Stimulated activated memory B cell treated with anti-CD40 and anti-IgM and Interleukin-4, amounts not matched to agents 10 μg/mL and 1 μg/mL and 100 μg/mL, for 72 hours (primary cell): ENCODE results near the gene NCOA7.

Source experiments
- ATAC-seq: fragments of 150-1000 bp; cut with Tn5 transposase; 2 replicates; pipeline ENCODE4 v1.10.0; 2021
- H3K27ac Mint-ChIP-seq: one replicate; pipeline ENCODE4 v1.8.0; 2022; ENCODE audit warnings: mild to moderate bottlenecking, mixed read lengths
- H3K27me3 Mint-ChIP-seq: one replicate; pipeline ENCODE4 v1.8.0; 2022; ENCODE audit warnings: mixed read lengths
- H3K36me3 Mint-ChIP-seq: one replicate; pipeline ENCODE4 v1.8.0; 2022; ENCODE audit warnings: mixed read lengths
- H3K4me1 Mint-ChIP-seq: one replicate; pipeline ENCODE4 v1.8.0; 2022; ENCODE audit warnings: mixed read lengths
- H3K4me3 Mint-ChIP-seq: one replicate; pipeline ENCODE4 v1.8.0; 2022; ENCODE audit warnings: mild to moderate bottlenecking, moderate library complexity, mixed read lengths
- H3K9me3 Mint-ChIP-seq: one replicate; pipeline ENCODE4 v1.8.0; 2022; ENCODE audit warnings: mixed read lengths

Gene NCOA7

DNA sequence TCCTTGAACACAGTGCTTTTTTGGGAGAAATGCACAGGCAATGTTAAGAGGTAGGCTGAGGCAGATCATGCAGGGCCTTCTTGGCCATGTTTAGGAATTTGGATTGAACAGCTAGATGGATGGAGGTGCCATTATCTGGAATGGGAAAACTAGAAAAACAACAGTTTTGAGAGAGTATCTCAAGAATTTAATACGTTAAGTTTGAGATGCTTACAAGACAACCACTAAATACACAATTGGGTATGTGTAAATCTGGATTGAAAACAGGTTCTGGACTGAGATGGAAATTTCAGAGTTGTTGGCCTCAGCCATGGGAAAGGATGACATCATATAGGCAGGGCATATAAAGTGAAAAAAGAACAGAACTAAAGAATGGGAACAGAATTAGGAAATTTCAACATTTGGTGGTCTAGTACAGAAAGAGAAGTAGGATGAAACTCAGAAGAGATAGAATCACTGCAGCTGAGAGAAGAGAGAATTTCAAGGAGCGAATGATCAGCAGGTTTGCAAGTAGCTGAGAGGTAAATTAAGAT is 37.1 kb downstream of the NCOA7 start:
- no peak overlapping the region for H3K4me3 Mint-ChIP-seq
- no peak for ATAC-seq
- H3K9me3 Mint-ChIP-seq, result no peaks in the 10 kb centered on the region
- no peak overlapping the region for H3K27ac Mint-ChIP-seq
- H3K4me1 Mint-ChIP-seq, result peaks cover 27% of the 10 kb centered on the region
- H3K36me3 Mint-ChIP-seq, result peaks cover 25% of the 10 kb centered on the region
- no peaks in the 10 kb centered on the region for H3K27me3 Mint-ChIP-seq

DNA sequence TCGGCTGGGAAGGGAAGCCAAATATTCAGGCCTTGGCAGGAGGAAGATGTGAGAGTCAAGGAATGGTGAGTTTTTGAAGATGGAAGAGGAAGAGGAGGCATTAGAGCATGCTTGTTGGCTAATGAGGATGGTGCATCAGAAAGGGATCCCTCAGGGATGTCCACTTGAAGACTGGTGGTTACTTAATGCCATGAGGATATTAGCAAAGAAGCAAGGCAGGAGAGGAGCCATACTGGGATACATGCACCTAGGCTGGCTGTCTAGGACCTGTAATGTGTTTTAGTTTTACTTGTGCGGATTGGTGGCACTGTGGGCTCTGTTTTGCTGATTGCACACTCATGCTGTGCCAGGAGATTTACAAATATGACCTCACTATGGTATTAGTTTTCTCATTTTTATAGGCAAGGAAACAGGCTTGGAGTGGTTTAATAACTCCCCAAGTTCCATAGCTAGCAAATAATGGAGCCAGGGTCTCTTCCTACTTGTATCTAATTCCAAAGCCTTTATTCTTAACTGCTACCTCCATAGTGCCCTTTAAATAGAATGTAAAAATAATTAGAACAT is 37.8 kb downstream of the NCOA7 start:
- no peaks in the 10 kb centered on the region for H3K27me3 Mint-ChIP-seq
- no peak for ATAC-seq
- H3K27ac Mint-ChIP-seq, result no peak overlapping the region
- no peak overlapping the region for H3K4me3 Mint-ChIP-seq
- peaks cover 34% of the 10 kb centered on the region for H3K4me1 Mint-ChIP-seq
- H3K9me3 Mint-ChIP-seq, result no peaks in the 10 kb centered on the region
- peaks cover 25% of the 10 kb centered on the region for H3K36me3 Mint-ChIP-seq

DNA sequence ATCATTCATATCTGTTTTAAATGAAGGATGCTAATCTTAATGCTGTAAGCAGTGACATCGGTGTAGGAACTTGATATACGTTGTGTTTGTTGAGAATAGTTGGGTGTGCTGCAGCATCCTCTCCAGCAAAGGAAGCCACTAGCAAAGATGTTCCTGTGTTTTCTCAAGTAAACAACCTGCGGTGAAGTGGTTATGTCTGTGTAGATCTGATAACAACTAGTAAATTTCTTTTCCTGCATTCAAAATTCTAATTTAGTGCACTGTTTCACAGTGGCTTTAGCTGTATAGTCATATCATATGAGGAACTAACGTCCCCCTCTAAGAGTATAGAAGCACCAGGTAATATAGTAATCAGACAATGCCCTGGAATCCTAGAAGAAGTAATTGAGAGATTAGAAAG is 38.7 kb downstream of the NCOA7 start:
- Mint-ChIP-seq H3K4me1 (peaks cover 39% of the 10 kb centered on the region), H3K27ac (no peak overlapping the region), H3K27me3 (no peaks in the 10 kb centered on the region), H3K4me3 (no peak overlapping the region), H3K9me3 (no peaks in the 10 kb centered on the region), H3K36me3 (peaks cover 25% of the 10 kb centered on the region)
- peak; percentile 45 for ATAC-seq

DNA sequence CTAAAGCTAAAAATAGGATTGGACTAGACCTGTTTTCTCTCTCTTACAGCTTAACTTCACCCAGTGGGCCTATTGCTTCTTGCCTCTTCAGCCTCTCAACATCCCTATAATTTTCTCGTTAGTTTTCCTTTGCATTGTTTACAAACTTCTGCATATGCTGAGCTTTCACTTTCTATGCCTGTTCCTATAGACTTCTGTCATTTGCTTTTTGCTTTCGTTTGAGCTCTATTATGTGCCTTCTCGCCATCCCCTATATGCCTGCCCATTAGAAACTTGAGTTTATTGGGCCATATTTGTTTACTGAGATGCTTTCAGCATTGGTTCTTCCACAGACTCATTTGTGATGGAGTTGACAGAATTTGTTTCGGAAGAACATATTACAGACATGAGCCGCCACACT is 40.9 kb downstream of the NCOA7 start:
- no peak for ATAC-seq
- Mint-ChIP-seq H3K9me3 (no peaks in the 10 kb centered on the region), H3K27ac (no peak overlapping the region), H3K27me3 (no peaks in the 10 kb centered on the region), H3K4me3 (no peak overlapping the region), H3K4me1 (peaks cover 43% of the 10 kb centered on the region), H3K36me3 (peaks cover 22% of the 10 kb centered on the region)

DNA sequence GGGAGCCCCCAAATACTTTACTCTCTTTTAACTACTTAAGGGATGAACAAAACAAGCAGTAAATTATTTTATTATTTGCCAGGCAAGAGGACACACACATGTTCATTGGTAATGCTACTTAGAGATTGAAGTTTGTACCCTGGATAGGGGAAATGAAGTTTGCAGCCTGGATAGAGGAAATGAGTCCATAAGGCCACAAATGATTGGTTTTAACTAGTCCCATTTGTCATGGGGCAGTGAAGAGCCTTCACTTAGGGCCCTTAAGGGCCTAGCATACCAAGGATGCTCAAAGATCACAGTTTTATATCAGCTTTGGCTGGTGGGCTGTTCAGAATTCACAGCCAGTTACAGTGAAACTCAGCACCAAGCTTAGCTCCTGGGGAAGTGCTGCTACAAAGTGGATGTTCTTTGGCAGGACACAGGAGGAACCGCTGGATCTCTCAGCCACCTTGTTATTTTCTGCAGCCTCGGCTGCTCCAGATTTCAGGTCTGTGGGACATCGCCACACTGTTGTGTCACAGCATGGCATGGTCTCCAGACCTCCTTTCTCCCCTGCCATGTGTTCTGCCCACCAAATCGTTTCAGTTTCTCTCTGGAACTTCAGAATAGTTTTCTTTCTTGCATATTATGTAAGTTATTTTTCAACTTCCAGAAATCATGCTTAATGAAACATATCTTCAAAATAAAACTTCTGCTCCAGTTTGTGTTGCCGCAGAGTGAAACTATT is 41.8 kb downstream of the NCOA7 start:
- Mint-ChIP-seq H3K27ac (no peak overlapping the region), H3K4me3 (no peak overlapping the region), H3K9me3 (no peaks in the 10 kb centered on the region), H3K4me1 (peaks cover 43% of the 10 kb centered on the region), H3K36me3 (peaks cover 19% of the 10 kb centered on the region), H3K27me3 (no peaks in the 10 kb centered on the region)
- no peak for ATAC-seq

DNA sequence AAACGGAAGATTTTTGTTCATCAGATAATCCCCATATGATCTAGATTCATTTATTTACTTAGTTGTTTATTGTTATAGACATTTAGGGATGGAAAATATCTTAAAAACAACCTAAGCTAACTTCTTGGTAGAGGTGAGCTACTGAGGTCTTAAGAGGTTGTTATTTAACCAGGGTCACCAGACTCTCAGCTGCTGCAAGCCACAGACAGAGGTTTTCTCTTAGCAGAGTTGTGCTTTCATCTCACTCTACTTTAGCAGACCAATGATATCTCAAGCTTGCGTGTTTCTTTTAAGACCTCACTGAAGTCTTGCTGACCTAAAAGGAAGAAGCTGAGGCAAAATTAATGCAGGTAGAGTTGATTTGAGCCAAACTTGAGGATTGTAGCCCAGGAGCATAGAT is 43.6 kb downstream of the NCOA7 start:
- H3K27me3 Mint-ChIP-seq, result no peaks in the 10 kb centered on the region
- peaks cover 18% of the 10 kb centered on the region for H3K36me3 Mint-ChIP-seq
- no peak overlapping the region for H3K4me3 Mint-ChIP-seq
- H3K9me3 Mint-ChIP-seq, result no peaks in the 10 kb centered on the region
- H3K4me1 Mint-ChIP-seq, result peaks cover 49% of the 10 kb centered on the region
- no peak for ATAC-seq
- no peak overlapping the region for H3K27ac Mint-ChIP-seq

DNA sequence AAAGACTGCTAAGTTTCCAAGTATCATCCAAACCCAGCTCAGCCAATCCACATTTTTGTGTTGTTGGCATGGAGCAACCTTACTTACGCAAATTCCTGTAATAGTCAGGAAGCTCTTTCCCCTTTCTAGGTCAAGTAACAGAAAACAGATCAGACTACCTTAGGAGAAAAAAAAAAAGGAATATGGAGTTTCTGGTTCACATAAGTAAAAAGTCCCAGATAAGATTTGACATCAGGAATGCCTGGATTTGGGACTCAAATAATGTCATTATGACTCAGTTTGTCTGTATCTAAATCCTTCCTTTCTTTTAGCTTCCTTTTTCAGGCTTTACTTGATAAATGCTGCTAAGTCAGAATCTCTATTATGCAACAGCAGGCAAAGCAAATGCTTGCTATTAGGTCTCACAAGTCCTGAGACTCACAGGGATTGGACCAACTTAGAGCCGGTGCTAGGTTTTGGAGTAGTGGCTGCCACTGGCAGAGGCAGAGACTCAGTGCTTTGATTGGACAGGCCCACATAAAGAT is 44.5 kb downstream of the NCOA7 start:
- H3K27me3 Mint-ChIP-seq, result no peaks in the 10 kb centered on the region

DNA sequence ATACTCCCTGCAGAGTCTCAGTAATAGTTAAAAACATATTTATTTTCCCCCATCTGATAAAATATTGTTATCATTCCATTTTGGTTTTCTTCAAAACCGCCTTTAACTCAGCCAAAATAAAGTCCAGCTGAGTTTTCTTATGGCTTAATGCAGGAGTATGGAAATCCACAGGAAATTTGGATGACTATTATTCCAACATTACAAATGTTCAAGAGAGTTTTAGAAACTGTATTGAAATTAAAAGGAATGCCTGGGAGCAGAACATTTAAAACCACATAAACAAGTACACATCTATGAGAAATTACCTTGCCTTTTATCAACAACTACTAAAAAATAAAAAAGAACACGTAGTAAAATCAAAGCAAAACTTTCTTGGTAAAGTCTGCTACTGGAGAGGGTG is 45.7 kb downstream of the NCOA7 start:
- no peak overlapping the region for H3K27ac Mint-ChIP-seq
- no peaks in the 10 kb centered on the region for H3K27me3 Mint-ChIP-seq
- H3K9me3 Mint-ChIP-seq, result no peaks in the 10 kb centered on the region
- H3K4me1 Mint-ChIP-seq, result peaks cover 43% of the 10 kb centered on the region
- no peak for ATAC-seq
- H3K36me3 Mint-ChIP-seq, result peaks cover 16% of the 10 kb centered on the region
- no peak overlapping the region for H3K4me3 Mint-ChIP-seq

More for the DNA sequence above, 44.5 kb downstream of the NCOA7 start:
- no peak overlapping the region for H3K4me3 Mint-ChIP-seq
- no peaks in the 10 kb centered on the region for H3K9me3 Mint-ChIP-seq
- H3K27ac Mint-ChIP-seq, result no peak overlapping the region
- H3K36me3 Mint-ChIP-seq, result peaks cover 18% of the 10 kb centered on the region
- peaks cover 49% of the 10 kb centered on the region for H3K4me1 Mint-ChIP-seq
- no peak for ATAC-seq

DNA sequence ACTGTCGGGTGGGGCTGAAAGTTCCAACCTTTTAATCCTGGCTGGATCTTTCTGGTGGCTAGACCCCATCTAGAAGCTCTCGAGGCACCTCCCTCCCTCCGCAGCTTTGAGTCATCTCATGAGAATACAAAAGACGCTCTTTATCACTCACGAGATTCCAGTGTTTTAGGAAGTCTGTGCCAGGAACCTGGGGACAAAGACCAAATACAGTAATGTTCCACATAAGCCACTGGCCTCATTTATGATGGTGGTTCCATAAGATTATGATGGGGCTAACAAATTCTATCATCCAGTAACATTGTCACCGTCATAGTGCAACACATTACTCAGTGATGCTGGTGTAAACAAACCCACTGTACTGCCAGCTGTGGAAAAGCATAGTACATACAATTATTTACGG is 48.7 kb downstream of the NCOA7 start:
- H3K27me3 Mint-ChIP-seq, result no peaks in the 10 kb centered on the region
- H3K27ac Mint-ChIP-seq, result no peak overlapping the region
- peaks cover 12% of the 10 kb centered on the region for H3K36me3 Mint-ChIP-seq
- H3K4me3 Mint-ChIP-seq, result no peak overlapping the region
- ATAC-seq, result no peak
- no peaks in the 10 kb centered on the region for H3K9me3 Mint-ChIP-seq
- peaks cover 24% of the 10 kb centered on the region for H3K4me1 Mint-ChIP-seq

DNA sequence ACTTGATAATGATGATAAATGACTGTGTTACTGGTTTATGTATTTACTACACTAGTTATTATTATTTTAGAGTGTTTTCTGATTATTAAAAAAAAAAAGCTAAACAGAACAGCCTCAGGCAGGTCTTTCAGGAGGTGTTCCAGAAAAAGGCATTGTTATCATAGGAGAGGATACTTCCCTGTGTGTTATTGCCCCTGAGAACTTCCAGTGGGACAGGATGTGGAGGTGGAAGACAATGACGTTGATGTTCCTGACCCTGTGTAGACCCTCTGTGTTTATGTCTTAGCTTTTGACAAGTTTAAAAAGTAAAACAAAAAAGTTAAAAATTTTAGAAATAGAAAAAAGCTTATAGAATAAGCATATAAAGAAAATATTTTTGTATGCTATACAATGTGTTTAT is 49.1 kb downstream of the NCOA7 start:
- H3K4me3 Mint-ChIP-seq, result no peak overlapping the region
- no peaks in the 10 kb centered on the region for H3K9me3 Mint-ChIP-seq
- no peak for ATAC-seq
- peaks cover 12% of the 10 kb centered on the region for H3K36me3 Mint-ChIP-seq
- H3K27me3 Mint-ChIP-seq, result no peaks in the 10 kb centered on the region
- no peak overlapping the region for H3K27ac Mint-ChIP-seq
- peaks cover 20% of the 10 kb centered on the region for H3K4me1 Mint-ChIP-seq

DNA sequence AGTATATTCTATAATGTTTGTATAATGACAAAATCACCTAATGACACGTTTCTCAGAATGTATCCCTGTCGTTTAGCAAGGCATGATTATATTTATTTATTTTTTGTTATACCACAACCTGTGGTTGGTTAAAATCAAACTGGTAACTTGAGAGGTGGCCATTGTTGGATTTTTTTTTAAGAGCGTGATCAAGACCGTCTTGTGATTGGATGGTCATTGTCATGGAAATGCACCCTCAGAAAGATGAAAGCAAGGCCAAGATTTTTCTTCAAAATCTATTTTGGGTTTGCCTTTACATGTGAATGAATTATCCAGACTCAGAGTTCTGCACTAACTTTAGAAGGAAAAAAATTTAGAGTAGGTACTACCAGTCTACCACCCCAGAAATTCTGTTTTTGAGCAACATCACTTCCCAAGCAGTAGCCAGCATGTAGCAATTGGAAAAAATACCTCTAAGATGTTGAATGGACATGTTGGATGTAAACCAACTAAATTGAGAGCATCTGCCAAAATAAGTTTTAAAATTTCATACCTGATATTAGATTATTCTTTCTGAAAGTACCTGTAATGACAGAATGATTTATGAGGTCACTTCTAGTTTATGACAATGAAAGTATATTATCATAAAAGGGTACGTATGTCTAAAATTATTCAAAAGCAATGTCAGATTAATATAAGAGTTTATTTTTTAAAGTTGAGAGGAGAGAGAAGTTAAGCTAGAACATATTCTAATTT is 50.8 kb downstream of the NCOA7 start:
- no peak for ATAC-seq
- Mint-ChIP-seq H3K27ac (no peak overlapping the region), H3K4me1 (peaks cover 20% of the 10 kb centered on the region), H3K27me3 (no peaks in the 10 kb centered on the region), H3K9me3 (no peaks in the 10 kb centered on the region), H3K4me3 (no peak overlapping the region), H3K36me3 (peaks cover 20% of the 10 kb centered on the region)

DNA sequence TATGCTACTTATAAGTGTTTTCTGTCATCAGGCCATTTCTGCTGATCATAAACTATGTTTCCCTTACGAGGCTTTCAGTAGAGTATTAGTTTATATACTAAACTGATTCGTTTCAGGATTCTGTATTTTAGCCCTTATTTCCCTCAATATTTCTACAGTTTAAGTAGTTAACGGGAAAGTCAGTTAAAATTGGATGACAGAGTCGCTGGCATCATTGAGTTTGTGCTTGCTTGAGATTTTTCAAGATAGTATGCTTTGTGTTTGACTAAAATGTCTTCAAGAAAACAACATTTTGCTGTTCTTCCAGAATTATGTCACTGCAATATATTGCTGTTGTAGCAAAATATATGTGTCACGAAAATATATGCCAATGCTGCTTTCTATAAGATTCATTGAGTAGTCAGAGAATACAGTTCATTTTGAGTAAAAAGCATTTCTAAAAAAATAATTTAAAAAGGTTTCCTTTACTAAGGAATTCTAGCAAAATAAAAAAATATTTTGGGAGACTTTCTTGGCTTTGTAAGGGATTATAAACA is 51.4 kb downstream of the NCOA7 start:
- H3K4me3 Mint-ChIP-seq, result no peak overlapping the region
- no peaks in the 10 kb centered on the region for H3K27me3 Mint-ChIP-seq
- no peaks in the 10 kb centered on the region for H3K9me3 Mint-ChIP-seq
- H3K4me1 Mint-ChIP-seq, result peaks cover 19% of the 10 kb centered on the region
- no peak for ATAC-seq
- peaks cover 19% of the 10 kb centered on the region for H3K36me3 Mint-ChIP-seq
- H3K27ac Mint-ChIP-seq, result no peak overlapping the region

DNA sequence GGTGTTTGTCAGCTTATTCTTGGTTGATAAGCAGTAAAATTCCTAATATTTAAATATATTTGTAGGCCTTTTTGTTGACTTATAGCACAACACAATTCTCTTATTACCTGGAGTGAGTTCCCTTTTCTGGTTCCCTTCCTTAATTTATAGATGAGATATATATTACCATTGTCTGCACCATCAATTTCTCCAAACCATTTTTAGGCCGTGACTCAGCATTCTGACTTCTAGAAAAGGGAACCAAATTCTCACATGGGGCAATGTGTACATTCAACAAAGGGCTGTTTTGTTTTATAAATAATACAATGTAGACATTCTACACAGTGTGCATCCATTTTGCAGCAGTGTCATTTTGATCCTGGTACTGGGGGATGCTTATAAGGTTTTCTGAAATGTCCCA is 52.8 kb downstream of the NCOA7 start:
- Mint-ChIP-seq H3K4me1 (peaks cover 5% of the 10 kb centered on the region), H3K9me3 (no peaks in the 10 kb centered on the region), H3K4me3 (no peak overlapping the region), H3K36me3 (peaks cover 17% of the 10 kb centered on the region), H3K27me3 (no peaks in the 10 kb centered on the region), H3K27ac (no peak overlapping the region)
- no peak for ATAC-seq

DNA sequence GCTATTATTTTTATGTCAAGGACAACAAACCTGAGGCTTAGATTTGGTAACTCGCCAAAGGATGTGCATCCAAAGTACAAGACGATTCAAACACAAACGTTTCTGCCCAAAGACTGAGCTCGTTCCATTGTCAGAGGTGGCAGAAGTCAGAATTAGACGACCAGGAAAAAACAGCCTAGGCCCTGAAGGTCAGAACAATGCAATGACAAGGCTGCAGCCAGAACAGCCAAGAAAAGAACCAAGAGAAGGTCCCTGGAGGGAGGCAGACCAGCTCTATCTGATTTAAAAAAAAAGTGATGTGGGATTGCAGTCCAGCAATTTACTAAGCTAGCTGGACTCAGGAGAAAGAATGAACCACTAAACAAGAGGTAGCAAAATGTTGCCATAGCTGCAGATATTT is 54.2 kb downstream of the NCOA7 start:
- ATAC-seq, result no peak
- no peak overlapping the region for H3K4me3 Mint-ChIP-seq
- H3K9me3 Mint-ChIP-seq, result no peaks in the 10 kb centered on the region
- H3K27ac Mint-ChIP-seq, result no peak overlapping the region
- no peaks in the 10 kb centered on the region for H3K27me3 Mint-ChIP-seq
- H3K36me3 Mint-ChIP-seq, result peaks cover 17% of the 10 kb centered on the region
- no peaks in the 10 kb centered on the region for H3K4me1 Mint-ChIP-seq

DNA sequence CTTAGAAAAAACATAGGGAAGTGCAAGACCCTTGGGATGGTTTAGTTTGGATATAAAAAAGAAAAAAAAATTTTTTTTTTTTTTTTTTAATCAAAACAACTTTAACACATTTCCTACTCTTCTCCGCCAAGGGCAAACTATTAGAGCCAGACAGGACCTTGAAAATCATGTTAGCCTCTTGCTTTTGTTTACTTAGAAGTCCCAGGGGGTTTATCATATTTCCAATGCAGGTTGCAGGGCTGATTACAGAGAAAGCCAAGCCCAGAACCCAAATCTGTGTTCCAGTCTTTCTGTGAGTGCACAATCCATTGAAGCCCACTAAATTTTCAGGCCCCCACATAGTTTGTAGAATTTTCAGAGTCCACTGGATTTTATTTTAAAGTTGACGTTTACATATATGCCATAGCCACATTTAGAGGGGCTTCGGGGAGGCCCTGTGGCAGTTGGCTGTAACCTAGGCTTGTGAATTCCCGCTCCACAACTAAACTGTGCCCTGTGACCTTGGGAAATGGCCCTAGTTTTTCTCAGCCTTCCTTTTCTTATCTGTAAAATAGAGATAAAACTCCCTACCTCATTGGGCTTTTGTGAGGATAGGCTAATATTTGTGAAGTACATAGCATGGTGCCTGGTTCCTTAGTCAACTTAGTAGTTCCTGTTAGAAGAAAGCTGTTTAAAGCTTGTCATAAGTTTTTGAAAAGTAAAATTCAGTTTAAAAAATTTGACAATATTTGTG is 55.7 kb downstream of the NCOA7 start:
- Mint-ChIP-seq H3K27me3 (no peaks in the 10 kb centered on the region), H3K4me3 (no peak overlapping the region), H3K9me3 (no peaks in the 10 kb centered on the region), H3K4me1 (no peaks in the 10 kb centered on the region), H3K27ac (no peak overlapping the region), H3K36me3 (peaks cover 17% of the 10 kb centered on the region)
- ATAC-seq, result no peak
